Measurements from ENCODE around the gene PHF20.

DNA sequence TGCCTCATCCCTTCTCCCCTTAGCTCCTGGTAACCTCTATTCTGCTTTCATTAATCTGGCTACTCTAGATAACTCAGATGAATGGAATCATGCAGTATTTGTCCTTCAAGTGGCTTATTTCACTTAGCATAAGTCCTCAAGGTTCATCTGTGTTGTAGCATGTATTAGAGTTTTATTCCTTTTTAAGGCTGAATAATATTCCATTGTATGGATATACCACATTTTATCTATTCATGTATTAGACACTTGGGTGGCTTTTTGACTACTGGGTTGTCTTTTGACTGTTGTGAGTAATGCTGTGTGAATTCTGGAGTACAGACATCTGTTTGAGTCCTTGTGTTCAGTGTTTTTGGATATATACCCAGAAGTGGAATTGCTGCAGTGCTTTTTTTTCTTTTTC lies 58.4 kb downstream of the PHF20 start:
- TF ChIP-seq CTCF (IDR thresholded peaks at IDR 0.05; ENCODE audit: insufficient read depth, low read length) (no peak), POLR2AphosphoS5 (IDR thresholded peaks at IDR 0.05; ENCODE audit: low read depth) (no peak), GABPA (IDR thresholded peaks at IDR 0.05; ENCODE audit: low read depth) (no peak)

Measured in HL-60 (cell line).